SK-N-SH (cell line): ENCODE data around the gene BAAT.

Experiments
- ELF1 ChIP-seq: IDR thresholded peaks from 2 replicates; pipeline ENCODE4 v1.4.0; 2012
- TAF1 ChIP-seq: IDR thresholded peaks from 2 replicates; pipeline ENCODE4 v1.6.1; 2012; ENCODE audit warnings: low read depth, mild to moderate bottlenecking, low read length, moderate library complexity, borderline replicate concordance

DNA sequence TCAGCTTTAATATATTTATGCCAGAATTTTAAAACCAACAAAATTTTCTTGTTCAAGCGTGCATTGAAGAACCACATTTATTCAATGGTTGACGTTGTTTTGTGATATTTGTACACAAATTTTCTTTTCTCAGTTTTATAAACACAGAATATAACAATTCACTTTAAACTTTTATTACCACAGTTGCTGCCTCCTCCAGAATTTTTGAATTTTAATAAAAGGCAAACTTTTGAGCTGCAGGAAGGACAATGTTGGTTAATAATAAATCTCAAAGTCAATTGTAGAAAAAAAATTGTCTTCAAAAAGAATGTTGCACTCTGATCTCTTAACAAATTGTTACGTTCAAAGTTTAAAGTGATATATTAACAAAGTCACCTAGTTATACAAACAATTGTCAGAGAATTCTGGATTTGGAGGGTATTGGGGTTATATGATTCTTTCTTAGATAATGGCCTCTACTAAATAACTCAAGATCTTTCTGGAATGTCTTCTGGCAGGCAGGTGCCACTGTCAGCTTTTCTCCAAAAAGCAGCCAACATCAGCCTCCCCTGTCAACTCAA, 60.5 kb downstream of the BAAT start:
- TF ChIP-seq TAF1: no peak
- no peak for TF ChIP-seq ELF1
